GM19240 (cell line): ENCODE measurements around the gene ACADSB.
A peak's percentile ranks its signal among the peaks of the same experiment; 100 is the strongest.

Experiments
- DNase-seq: peaks from one replicate; pipeline ENCODE4 v3.0.0; 2011; ENCODE audit warnings: low spot score; ENCODE audit not compliant: insufficient read length

ACADSB gene

DNA sequence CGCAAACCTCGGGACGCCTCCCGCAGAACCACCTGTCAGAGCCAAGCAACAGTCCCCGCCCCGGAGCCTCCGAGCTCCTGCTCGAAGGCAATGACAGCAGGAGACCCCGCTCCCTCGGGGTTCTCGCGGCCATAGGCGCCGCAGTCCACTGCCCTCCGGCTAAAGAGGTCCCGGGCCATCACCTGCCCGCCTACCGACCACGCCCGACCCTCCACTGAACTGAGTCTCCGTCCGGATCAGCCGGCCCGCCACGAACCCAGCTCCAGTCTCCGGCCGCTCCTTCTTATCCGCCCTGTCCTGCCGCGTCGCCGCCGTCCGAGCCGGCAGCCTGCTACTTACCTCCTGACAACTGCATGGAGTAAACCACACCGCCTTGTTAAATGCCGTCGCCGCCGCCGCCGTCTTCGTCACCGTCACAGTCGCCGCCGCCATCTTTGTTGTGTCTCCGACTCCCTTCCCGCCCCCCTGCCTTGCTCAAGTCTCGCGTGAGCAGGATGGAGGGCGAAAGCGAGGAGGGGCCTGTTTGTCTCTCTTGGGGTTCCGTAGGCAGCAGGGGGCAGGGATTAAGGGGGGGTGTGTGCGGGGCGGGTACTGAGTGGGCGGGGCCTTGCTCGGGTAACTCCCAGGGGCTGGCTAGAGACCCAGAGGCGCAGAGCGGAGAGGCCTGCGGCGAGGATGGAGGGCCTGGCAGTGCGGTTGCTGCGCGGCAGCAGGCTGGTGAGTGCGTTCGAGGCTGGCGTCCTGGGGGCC lies at the start of gene ACADSB, which contains the start of gene IKZF5:
Gene ACADSB, plus strand, starts transcription at position 652 of the 750 bp plus-strand sequence. Its CDS starts 24 bp downstream, at position 676.
Gene IKZF5, minus strand, starts transcription at position 441 of the 750 bp plus-strand sequence. CDS start 10,170 bp downstream, outside the sequence.
- DNase-seq, result peak; percentile 98

DNA sequence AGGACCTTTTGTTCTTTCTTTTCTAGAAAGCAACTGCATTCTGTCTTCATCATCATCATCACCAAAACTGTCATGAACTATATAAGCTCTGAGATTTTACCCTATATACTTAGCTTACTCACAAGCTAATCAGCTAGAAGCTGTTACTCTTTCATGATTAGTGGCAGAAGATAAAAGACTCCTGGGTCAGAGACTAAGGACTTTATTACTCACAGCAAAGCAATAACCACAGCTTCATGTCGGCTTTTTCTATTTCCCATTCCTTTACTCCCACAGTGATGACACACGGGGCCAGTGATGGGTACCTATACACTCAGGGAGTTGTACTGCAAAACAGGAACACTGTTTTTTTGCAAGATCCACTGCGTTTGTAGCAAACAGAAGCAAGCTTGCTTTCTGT lies 46.4 kb upstream of the ACADSB start:
- DNase-seq, result no peak

DNA sequence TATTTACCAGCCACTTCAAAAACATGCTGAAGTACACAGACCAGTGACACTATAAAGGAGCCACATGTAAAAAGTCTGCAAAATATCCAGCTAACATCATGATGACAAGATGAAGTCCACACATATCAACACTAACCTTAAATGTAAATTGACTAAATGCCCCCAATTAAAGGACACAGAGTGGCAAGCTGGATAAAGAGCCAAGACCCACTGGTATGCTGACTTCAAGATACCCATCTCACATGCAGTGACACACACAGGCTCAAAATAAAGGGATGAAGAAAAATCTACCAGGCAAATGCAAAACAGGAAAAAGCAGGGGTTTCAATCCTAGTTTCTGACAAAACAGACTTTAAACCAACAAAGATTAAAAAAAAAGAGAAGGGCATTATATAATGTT lies 41.9 kb upstream of the ACADSB start:
- no peak for DNase-seq

DNA sequence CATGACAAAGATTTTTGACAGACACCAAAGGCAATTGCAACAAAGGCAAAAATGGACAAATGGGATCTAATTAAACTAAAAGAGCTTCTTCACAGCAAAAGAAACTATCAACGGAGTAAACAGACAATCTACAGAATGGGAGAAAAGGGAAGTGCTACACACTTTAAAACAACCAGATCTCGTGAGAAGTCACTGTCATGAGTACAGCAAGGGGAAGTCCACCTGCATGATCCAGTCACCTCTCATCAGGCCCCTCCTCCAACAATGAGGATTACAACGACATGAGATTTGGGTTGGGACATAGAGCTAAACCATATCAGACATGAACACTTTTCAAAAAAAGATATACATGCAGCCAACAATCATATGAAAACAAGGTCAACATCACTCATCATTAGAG lies 40.1 kb upstream of the ACADSB start:
- DNase-seq, result no peak

DNA sequence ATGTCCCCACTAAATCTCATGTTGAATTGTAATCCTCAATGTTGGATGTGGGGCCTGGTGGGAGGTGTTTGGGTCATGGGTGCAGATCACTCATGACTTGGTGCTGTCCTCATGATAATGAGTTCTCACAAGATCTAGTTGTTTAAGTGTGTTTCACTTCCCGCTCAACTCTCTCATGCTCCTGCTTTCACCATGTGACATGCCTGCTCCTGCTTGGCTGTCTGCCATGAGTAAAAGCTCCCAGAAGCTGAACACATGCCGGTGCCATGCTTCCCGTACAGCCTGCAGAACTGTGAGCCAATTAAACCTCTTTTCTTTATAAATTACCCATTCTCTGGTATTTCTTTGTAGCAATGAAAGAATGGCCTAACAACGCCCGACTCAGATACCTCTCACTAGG lies 34.8 kb upstream of the ACADSB start:
- no peak for DNase-seq

DNA sequence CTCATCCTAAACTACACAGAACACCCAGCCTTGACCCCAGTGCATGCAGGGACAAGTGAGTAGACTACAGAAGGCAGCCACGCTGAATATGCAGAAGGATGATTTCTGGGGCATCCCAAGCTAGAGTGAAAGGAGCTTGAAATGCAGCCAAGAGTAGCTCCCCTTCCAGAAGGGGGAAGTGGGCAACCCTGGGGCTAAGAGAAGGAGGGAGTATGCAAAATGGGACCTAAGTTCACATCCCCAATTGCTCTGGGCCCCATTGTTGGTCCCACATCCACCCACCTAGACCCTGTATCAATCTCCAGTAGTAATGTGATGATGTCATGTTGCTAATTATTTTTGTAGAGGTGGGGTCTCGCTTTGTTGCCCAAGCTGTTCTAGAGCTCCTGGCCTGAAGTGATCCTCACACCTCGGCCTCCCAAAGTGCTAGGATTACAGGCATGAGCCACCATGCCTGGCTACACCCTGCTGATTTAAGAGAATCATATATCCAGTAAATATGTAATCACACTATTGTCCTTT lies 34.2 kb upstream of the ACADSB start:
- no peak for DNase-seq

DNA sequence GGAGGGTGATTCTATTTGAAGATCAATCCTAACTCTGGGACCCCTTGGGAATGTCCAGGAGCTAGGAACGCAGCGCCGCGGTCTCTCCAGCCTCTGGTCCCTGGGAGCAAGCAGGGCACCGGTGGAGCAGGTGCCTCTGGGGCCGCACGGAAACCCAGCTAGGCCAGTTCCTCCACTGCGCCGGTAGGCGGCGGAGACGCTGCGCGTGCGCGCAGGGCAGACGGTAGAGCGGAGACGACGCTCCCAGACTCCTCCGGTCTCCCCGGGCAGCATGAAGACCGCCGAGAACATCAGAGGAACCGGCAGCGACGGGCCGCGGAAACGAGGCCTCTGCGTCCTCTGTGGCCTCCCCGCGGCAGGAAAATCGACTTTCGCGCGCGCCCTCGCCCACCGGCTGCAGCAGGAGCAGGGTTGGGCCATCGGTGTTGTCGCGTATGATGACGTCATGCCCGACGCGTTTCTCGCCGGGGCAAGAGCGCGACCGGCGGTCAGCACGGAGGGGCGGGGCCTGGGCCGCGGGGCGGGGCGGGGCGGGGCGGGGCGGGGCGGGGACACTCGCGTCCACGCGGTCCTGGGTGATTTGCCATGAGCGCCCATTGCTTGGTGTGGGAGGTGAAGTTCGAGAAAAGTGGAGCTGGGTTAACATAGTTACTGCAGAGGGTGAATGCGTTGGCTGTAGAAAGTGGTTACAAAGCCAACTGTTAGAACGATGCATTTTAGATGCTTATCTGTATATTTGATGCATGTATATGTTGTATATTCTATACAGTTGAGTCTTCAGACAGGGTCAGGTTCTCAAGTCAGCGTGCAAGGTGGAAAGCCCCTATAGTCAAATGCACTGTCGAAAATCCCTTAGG lies 28.4 kb upstream of the ACADSB start, which contains the start of gene PSTK:
Gene PSTK, plus strand, starts transcription at position 193 of the 857 bp plus-strand sequence. Its CDS starts 79 bp downstream, at position 272.
- DNase-seq, result peak; percentile 79

DNA sequence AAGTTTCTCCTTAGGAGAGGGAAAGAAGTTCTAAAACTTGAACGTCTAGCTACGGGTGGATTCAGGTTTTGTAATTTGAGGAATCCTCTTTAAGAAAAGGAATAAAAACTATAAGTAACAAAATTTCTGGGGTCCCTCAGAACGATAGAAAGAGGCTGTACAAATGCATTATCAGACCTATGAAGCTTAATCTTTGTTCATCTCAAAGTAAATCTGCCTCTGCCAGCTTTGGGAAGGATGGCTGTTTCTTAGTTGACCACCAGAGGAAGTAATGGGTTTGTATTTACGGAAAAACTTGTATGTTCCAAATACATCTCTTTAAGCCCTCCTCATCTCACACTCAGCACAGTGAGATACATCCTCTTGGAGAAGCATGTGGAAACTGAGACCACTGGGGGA lies 27.7 kb upstream of the ACADSB start:
- DNase-seq, result no peak

DNA sequence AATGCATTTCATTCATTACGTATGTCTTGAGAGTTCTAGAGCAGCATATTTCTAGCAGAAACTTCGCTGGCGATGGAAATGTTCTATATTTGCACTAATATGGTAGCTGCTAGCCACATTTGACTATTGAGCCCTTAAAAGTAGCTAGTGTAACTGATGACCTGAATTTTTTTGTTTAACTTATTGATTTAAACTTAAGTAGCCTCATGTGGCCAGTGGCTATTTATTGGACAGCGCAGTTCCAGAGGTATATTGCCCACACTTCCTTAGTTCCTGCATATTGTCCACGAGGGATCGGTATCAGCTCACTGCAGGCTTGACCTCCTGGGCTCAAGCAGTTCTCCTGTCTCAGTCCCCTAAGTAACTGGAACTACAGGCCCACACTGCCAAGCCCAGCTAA lies 24.9 kb upstream of the ACADSB start:
- DNase-seq, result no peak

DNA sequence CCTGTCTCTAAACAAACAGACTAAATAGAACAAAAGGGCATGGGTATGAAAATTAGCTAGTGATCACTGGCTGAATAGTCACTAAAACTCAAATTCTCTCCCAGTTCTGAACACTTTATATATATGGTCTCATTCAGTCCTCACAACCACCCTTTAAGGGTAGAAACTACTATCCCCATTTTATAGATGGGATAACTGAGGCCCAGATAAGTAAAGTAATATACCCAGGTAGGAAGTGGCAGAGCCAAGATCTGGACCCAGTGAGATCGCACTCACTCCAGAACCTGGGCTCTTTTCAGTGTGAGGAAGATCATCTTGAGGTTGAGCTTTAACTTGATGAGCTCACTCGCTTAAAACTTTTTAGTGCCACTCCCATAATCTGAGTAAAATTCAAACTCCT lies 24.1 kb upstream of the ACADSB start:
- DNase-seq, result no peak

DNA sequence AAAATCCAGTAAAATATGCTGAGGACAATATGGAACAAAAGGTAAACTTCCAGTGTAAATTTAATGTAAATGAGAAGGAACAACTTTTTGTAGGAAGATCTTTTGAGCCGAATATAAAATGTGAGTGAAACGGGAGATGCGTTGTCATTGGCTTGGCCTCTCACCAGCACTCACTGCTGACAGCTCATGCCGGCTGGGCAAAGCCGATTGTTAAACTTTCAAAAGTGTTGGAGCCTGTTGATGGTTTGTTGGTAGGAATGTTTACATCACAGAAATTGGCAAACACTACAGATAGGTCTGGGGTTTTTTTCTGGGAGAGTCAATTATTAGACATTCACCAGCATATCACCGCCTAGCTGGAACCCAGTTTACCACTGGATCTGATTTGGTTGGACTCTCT lies 22.5 kb upstream of the ACADSB start:
- no peak for DNase-seq

DNA sequence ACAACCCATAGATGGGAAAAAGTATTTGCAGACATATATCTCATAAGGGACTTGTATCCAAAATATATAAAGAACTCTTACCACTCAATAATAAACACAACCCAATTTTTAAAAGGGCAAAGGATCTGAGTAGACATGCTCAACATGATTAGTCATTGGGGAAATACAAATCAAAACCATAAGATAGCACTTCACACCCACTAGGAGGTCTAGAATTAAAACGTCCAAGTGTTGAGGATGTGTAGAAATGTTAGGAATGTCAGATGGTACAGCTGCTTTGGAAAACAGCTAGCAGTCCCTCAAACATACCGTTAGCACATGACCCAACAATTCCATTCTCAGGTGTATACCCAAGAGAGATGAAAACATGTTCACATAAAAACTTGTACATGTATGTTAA lies 20.3 kb upstream of the ACADSB start:
- no peak for DNase-seq

DNA sequence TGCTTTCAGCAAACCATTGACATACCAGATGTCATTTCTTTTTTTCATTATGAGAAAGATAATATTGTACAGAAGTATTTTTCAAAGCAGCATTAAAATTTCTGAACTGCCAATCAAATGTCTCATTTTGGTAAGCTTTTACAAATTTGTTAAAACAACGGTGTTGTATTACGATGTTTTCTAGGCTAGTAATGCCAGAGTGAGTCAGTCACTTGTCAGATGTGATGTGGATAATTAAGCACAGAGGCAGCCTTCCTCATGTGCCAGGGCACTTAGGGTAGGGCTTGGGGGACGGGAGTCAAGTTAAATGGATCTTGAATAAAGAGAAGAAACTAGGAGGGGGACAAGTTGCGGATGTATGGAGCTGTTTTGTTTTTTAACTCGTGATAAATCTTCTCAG lies 18.5 kb upstream of the ACADSB start:
- no peak for DNase-seq

DNA sequence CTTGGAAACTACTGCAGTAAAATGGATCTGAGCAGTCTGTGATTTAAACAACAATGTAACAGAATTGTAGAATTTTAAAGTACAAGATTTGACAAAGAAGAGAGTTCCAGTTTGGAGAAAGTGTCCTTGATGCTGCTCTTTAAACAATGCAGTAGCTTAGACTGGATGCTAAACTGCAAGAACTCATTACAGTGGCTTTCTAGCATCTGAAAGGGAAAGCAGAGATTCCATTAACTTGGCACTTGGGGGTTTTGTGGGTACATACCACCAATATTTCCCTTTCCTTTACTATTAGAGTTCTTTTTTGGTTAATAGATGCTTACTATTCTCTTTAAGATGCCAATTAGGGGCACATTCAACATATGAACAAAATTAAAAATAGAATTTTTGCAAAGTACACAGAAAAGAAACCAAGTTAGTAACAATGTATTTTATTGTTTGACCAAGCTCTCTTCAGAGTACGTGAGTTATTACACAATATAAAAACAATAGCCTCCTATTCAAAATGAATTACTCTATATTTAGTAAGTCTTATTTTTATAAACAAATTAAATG lies 16.7 kb upstream of the ACADSB start:
- no peak for DNase-seq

DNA sequence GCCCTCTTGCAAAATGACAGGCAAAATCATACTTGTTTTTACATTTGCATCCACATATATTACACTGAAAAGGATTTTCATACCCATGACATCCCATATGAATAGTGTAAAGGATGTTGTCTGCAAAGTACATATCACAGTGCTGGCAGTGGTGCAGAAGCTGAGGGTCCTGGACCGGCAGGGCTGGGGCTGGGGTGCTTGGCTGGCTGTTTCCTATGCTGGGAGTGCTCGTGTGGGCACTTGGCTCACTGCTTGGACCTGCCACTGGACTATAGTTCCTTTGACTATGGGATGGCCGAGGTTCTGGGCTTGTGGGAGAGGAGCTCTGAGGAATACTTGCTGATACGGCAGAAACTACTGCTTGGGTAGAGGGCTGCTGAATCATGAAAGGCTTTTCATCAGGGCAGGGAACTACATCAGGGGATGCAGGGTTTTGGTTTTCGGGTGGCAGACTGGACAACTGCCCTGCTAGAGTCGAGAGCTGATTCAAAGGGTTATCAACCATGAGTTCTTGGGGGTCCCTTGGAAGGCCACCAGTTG lies 14.9 kb upstream of the ACADSB start:
- DNase-seq, result no peak

DNA sequence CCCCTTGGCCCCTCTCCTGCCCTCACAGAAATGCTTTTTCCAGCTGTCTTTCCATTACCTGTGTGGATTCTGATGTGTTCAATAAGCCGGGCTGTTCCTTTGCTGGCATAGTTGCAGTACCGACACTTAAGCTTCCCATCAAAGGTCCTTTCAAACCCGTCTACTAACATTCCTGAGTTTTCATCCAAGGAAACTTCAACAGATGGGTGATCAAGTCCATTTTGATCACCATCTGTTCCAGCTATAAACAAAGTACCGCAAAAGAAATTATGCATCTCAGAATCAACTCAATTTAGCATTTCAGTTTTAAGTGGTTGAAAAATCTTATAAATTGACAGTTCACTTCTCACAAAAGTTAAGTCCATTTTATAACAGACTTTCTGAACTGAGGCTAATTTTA lies 12.9 kb upstream of the ACADSB start:
- no peak for DNase-seq

DNA sequence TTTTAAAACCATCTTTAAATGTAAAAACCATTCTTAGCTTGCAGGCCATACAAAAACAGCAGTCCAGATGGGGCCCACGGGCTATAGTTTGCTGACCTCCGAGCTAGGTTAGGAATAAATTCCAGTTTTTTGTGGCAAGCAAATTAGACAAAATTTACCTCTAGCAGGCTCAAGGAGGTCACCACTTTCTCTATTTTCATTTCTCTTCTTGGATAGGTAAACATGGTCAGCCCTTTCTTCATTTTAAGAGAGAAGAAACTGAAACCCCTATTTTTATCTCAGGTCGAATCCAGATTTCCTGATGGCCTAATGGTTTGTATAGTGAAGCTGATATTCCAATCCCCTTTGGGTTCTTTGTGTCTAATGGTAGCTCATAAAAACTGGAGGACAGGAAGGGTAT lies 10.9 kb upstream of the ACADSB start:
- no peak for DNase-seq

DNA sequence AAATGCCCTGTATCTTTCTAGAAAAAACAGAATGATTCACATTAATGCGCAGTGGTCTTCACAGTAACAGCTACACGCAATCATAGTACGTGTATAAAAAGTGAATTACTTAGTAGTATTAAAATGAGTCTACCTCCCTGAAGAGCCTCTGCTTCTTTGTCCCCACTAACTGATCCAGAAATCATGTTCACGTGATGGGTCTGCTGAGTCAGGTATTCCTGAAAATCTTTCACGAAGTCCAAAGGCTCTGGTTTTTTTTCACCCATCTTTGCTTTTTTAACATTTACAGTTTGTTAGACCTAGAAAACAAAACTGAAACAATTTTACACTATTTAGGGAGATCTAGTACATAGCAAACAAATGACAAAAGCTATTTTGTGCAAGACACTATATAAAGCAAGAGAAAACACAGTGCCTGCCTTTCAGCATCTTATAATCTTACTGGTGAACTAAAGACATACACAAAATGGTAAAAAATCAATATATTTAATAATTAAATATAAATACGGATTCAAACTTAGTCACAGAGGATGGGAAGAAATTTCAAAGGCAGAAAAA lies 10.4 kb upstream of the ACADSB start:
- DNase-seq, result no peak

DNA sequence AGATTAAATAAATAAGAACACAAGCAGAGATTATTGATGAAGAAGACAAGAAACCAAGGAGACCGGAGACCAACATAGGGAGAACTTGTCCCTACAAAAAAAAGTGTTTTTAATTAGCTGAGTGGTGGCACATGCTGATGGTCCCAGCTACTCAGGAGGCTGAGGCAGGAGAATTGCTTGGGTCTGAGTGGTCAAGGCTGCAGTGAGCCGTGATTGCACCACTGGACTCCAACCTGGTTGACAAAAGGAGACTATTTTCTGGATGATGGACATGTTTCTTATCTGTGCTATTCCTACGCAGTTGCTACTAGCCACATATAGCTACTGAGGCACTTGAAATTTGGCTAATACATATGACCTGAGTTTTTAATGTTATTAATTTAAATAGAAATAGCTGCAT lies 9.9 kb upstream of the ACADSB start:
- DNase-seq, result no peak

DNA sequence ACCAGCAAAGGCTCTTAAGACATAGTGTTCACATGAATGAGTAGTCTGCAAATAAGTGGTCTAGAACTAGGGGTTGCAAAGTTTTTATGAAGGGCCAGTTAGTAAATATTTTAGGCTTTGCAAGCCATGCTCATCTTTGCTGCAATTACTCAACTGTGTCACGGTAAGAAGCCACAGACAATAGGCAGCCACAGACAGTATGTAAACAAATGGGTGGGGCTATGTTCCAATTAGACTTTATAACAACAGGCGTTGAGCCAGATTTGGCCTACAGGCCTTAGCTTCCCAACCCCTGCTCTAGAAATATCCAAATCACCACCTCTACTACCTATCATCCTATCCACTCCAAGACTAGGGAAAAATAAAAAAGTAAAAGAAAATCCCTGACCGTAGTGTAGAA lies 9.5 kb upstream of the ACADSB start:
- no peak for DNase-seq

DNA sequence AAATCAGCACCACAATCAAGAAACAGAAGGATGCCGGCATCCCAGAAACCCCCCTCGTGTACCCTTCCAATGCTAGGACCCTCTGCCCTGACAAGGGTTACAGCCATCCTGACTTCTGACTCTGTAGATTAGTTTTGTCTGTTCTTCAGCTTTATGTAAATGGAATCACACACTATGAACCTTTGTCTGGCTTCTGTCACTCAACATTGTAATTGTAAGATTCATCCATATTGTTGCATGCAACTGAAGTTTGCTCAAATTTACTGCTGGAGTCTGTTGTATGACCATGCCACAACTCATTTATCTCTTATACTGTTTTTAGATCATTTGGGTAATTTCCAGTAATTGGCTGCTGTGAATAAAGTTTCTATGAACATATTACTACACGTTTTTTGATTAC lies 8.7 kb upstream of the ACADSB start:
- no peak for DNase-seq
